Stimulated activated CD8-positive, alpha-beta memory T cell treated with anti-CD3 and anti-CD28 coated beads, Interleukin-4, amount 100 ng/mL, for 1 hour (primary cell): ENCODE data around the gene EIF4E2.

Experiments
- DNase-seq, 2 donors: peaks; one replicate each; pipeline ENCODE4 v3.0.0-alpha.2; 2020; ENCODE audit warnings: low read depth in 2 of 2, low spot score in 1 of 2

The EIF4E2 gene

DNA sequence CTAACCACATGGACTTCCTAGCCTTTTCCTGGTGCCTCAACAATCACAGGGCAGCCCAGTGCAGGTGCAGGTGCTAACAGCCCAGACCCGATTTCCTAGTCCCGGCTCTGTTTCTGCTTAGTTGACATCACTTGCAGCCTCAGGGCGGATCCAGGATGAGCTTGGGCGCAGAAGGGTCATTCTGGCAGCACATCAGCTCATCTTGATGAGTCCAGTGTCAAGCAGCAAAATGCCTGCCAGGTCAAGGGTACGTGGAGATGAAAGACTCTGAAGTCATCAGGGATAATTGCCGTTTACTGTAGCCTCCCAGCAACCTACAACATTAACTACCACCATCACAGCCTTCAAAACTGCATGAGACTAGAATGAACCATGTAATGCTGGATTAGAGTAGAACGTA is 43.5 kb downstream of the EIF4E2 start:
- no peak for DNase-seq

DNA sequence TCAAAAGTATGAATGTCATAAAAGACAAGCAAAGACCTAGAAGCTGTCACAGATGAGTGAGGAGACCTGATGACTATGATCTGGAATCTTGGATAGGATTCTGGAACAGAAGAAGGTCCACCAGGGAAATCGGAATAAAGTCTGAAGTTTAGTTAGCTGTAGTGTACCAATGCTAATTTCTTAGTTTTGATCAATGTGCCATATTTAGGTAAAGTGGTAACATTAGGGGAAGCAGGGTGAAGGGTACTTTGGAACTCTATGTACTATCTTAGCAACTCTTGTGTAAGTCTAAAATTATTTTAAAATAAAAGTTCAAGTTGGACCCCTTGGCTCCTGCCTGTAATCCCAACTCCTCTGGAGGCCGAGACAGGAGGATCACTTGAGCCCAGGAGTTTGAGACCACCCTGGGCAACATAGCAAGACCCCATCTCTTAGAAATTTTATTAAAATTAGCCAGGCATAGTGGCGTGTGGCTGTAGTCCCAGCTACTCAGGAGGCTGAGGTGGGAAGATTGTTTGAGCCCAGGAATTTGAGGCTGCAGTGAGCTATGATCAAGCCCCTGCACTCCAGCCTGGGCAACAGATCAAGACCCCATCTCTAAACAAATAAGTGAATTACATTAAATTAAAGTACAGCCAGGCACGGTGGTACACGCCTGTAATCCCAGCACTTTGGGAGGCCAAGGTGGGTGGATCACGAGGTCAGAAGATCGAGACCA is 47.0 kb downstream of the EIF4E2 start:
- DNase-seq = no peak

DNA sequence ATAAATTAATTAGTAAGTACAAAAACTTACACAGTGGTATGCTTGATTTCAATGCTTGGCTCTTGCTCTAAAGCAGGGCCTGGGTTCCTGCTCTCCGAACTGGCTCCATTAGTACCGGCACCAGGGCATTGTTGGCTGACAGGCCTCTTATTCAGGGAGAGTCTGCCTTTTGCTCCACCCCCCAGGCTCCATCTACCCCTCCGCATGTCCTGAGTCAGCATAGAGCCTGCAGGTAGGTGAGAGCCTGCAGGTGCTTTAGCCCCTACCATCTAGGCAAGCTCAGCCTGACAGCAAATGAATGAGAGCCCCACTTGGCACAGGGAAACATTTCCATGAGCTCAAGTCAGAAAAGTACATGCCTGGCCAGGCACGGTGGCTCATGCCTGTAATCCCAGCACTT is 47.8 kb downstream of the EIF4E2 start:
- no peak for DNase-seq

DNA sequence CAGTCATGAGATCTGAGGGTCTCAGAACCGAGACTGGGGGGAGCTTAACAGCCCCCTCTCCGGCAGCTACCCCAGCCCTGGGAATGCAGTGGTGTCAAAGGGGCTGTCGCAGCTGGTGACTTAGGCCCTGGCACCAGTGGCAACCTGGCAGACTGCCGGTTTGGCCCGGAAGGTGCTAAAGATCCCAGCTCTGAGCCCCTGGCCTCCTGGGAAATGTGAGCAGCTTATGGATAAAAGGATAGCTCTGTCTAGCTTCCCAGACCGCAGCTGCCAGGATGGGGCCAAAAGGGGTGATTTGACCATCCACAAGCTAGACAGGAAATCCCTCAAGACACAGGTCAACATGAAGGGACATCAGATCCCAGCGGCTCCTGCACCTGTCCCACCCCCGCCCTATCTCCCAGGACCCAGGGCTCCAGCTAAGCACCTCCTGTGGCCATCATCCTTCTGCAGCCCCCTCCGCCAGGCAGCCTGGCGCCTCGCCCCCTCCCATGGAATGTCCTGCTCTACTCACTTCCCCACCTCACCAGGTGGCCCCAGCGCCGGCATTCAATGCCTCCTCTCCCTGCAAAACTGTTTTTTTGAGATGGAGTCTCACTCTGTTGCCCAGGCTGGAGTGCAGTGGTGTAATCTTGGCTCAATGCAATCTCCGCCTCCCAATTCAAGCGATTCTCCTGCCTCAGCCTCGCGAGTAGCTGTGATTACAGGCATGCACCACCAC is 49.7 kb downstream of the EIF4E2 start:
- no peak for DNase-seq

DNA sequence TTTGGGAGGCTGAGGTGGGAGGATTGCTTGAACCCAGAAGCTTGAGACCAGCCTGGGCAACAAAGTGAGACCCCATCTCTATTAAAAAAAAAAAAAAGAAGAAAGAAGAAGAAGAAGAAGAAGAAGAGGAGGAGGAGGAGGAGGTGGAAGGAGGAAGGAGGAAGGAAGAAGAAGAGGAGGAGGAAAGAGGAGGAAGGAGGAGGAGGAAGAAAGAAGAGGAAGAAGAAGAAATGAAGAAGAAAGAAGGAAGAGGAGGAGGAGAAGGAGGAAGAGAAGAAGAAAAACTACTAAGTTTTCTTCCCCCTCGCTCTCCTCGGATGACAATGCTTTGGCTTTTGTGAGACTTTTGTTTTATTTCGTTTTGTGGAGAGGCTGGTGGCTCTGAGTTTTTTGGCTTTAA is 52.8 kb downstream of the EIF4E2 start:
- DNase-seq = no peak

DNA sequence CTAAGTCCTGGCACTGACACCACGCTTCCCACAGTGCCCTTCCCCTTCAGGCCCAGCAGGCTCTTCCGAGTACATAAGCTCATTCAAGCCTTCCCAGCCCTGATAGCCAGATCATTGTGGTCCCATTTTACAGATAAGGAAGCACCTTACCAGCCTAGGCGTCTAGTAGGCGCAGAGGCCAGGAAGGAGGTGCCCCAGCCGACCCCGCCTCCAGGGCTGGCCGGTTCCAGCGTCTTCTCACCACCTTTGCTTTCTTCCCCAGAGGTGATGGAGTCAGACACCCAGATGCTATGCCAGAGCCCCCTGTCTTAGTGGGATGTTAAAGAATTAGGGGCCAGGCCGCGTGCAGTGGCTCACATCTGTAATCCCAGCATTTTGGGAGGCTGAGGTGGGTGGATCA is 54.0 kb downstream of the EIF4E2 start:
- DNase-seq = no peak

DNA sequence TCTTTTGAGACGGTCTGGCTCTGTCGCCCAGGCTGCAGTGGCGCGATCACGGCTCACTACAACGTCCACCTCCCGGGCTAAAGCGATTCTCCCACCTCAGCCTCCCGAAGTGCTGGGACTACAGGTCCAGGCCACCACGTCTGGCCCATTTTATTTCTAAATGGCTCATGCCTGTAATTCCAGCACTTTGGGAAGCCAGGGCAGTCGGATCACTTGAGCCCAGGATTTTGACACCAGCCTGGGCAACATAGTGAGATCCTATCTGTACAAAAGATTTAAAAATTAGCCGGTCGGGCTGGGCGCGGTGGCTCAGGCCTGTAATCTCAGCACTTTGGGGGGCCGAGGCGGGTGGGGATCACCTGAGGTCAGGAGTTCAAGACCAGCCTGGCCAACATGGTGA is 56.5 kb downstream of the EIF4E2 start:
- no peak for DNase-seq

DNA sequence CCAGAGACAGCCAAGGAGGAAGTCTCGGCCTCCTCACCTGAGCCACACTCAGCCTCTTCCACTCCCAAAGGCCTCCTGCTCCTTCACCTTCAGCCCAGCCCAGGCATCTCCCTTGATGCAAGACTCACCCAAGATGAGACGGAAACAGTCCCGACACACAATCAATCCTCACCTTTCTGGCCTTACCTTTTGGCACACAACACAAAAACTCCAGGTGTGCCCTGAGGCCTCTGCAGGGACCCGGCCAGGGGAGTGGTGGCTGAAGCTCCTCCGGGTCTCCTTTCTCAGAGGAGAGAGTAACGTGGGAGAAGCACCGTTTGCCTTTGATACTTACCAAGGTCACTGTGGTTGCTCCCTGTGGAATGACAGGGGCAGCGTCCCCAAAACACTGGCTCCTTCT is 59.1 kb downstream of the EIF4E2 start:
- DNase-seq = no peak

DNA sequence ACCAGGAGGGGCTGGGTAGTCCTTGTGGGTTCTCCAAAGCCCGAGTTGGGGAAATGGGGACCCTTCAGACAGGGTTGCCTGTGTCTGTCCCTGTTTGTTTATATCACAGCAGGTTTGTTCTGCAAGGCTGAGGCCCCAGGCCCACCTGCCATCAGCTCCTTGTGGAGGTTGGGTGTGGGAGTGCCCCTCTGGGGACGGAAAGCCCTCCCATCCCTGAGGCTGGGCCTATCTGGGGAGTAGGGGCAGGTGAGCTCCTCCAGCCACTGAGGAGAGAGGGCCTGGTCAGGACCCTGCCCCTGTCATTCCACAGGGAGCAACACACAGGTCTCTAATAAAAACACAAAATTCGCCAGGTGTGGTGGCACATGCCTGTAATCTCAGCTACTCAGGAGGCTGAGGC is 59.6 kb downstream of the EIF4E2 start:
- no peak for DNase-seq

DNA sequence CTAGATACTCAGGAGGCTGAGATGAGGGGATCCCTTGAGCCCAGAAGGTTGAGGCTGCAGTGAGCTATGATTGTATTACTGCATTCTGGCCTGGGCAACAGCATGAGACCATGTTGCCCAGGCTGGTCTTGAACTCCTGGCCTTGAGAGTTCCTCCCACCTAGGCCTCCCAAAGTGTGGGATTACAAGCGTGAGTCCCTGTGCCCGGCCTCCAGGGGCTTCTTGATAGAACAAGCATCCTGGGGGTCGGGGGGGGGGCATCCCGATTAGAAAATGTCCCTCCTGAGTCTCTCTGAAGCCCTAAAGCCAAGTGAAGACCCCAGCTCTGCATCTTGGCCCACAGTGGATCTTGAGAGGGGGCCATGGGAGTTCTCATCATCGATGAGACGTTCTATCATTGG is 60.6 kb downstream of the EIF4E2 start:
- no peak for DNase-seq

DNA sequence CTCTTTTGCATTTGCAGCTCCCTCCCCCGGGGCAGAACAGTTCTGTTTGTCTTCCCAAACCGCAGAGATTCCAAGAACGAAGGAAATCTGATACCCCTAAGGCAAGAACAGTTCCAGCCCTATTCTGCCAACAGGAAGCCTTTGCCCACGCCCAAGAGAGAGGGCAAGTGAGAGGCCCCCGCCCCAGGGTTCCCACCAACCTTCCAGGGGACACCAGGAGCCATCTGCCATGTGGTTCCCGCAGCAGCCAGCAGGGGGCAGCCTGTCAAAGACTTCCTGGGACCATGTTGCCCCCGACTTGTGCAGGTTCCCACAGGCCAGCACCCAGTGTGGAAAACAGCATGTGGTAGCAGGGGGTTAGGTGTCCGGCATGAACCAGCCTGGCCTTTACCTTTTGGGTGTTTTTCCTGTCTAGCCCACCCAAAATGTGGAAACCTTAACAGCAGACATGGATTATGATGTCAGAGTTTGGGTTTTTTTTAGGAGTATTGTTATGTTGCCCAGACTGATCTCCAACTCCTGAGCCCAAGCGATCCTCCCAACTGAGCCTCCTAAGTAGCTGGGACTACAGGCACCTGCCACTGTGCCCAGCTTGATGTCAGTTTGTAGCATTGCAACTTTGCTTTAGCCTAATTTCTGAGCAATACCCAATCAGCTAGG is 61.2 kb downstream of the EIF4E2 start:
- DNase-seq = peak; percentile 26 to 36

DNA sequence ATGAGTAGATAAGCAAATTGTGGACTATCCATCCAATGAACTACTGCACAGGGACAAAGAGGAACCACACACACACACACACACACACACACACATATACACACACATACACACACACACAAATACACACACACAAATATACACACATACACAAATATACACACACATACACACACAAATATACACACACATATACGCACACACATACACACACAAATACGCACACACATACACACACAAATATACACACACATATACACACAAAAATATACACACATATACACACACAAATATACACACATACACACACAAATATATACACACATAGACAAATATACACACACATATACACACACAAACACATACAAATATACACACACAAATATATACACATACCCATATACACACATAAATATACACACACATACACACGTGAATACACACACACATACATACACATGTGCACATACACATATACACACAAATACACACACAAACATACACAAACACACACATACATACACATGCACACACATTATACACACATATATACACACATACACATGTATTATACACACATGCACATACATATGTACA is 63.1 kb downstream of the EIF4E2 start:
- DNase-seq = no peak

DNA sequence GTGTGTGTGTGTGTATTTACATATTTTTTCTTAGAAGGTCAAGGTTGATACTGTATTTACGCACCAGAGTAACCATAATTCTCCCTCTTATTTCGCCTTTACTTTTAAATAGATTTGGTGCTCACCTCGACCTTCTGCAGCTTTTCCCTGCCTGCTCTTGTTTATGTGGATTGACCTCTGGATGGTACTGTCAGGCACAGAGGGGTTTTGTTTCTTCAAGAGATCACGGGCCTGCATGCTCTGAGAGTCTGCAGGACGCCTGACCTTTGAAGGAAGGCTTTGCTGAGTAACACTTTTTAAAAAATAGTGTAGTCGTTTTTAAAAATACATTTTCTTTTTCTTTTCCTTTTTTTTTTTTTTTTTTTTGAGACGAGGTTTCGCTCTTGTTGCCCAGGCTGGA is 64.8 kb downstream of the EIF4E2 start:
- no peak for DNase-seq
